B cell (primary cell): Measurements from ENCODE around the gene P2RY6. TPM values are rescaled to one million over a fixed set of nuclear protein-coding genes. Genes with fewer than 3 reads are reported as not detected.

Experiments used
- ATAC-seq: fragments of 200-7000 bp; cut with Tn5 transposase; one replicate; pipeline ENCODE4 v1.10.0; 2021; ENCODE audit warnings: low read depth, mild to moderate bottlenecking, moderate number of reproducible peaks, moderate library complexity
- CTCF ChIA-PET: fragments of 350-600 bp; sonication (Branson Sonifier 250); formaldehyde crosslinking; loops from one replicate; lab custom pipeline; 2021; ENCODE audit warnings: antibody characterized with exemption, inconsistent platforms; lab: Charles Lee
- POLR2A ChIA-PET: fragments of 350-600 bp; sonication (Branson Sonifier 250); formaldehyde crosslinking; loops from one replicate; lab custom pipeline; 2021; ENCODE audit warnings: antibody characterized with exemption; lab: Charles Lee
- DNase-seq: peaks from one replicate; pipeline ENCODE4 v3.0.0; 2013
- H2AFZ ChIP-seq: 2 replicates; pipeline ENCODE4 v1.6.1; 2012; ENCODE audit warnings: mild to moderate bottlenecking, low read depth, low read length; ENCODE audit not compliant: insufficient read depth, poor library complexity, severe bottlenecking
- H3K27ac ChIP-seq, 2 donors: 1 replicate in 1 of 2; 2 replicates in 1 of 2; pipeline ENCODE4 v1.5.1; 2012 to 2013; ENCODE audit warnings: low read length in 2 of 2, mild to moderate bottlenecking in 2 of 2, moderate library complexity in 1 of 2
- H3K27me3 ChIP-seq, 4 experiments: fragments of 200-600 bp in 1 of 4; sonication (generic) in 1 of 4; replicated peaks in 1 of 4; 1 replicate in 2 of 4; 2 replicates in 2 of 4; pipeline versions ENCODE4 v1.6.1 to v1.7.0; 2013 to 2016; ENCODE audit warnings: low read length in 3 of 4, mild to moderate bottlenecking in 2 of 4, mixed read lengths in 1 of 4, moderate library complexity in 1 of 4; ENCODE audit not compliant: insufficient read depth in 4 of 4, control insufficient read depth in 3 of 4; ENCODE audit errors: control extremely low read depth in 1 of 4
- H3K36me3 ChIP-seq, 2 experiments: replicated peaks in 1 of 2; 1 replicate in 1 of 2; 2 replicates in 1 of 2; pipeline versions ENCODE4 v1.6.1 to v1.7.1; 2013; ENCODE audit warnings: low read length in 1 of 2; ENCODE audit not compliant: insufficient read depth in 2 of 2, control insufficient read depth in 1 of 2; ENCODE audit errors: control extremely low read depth in 1 of 2, extremely low read depth in 1 of 2
- H3K4me1 ChIP-seq, 2 donors: fragments of 200-600 bp in 1 of 2; sonication (generic) in 1 of 2; 1 replicate in 1 of 2; 2 replicates in 1 of 2; pipeline versions ENCODE4 v1.5.1 to v1.6.1; 2013 to 2017; ENCODE audit warnings: low read length in 2 of 2; ENCODE audit not compliant: control insufficient read depth in 2 of 2, insufficient read depth in 2 of 2
- H3K4me2 ChIP-seq: replicated peaks from 2 replicates; pipeline ENCODE3; 2012; ENCODE audit warnings: mild to moderate bottlenecking, low read depth, low read length; ENCODE audit not compliant: poor library complexity, severe bottlenecking
- H3K4me3 ChIP-seq, 5 experiments: fragments of 200-600 bp in 1 of 5; sonication (generic) in 1 of 5; 1 replicate in 3 of 5; 2 replicates in 2 of 5; pipeline versions ENCODE4 v1.5.1 to v1.7.0; 2011 to 2016; ENCODE audit warnings: low read length in 4 of 5, mild to moderate bottlenecking in 4 of 5, low read depth in 2 of 5, control low read depth in 1 of 5, moderate library complexity in 1 of 5; ENCODE audit not compliant: insufficient read depth in 1 of 5; ENCODE audit errors: control extremely low read depth in 1 of 5, extremely low read depth in 1 of 5
- H3K79me2 ChIP-seq: fragments of 200-600 bp; sonication (generic); one replicate; pipeline ENCODE4 v1.6.0; 2016; ENCODE audit warnings: low read length; ENCODE audit not compliant: control insufficient read depth, insufficient read depth
- H3K9ac ChIP-seq: fragments of 200-600 bp; sonication (generic); 2 replicates; pipeline ENCODE4 v1.6.1; 2017; ENCODE audit warnings: mild to moderate bottlenecking, low read length, moderate library complexity
- H3K9me3 ChIP-seq, 3 donors: one replicate each; pipeline versions ENCODE4 v1.6.1 to v1.7.1; 2013; ENCODE audit warnings: low read length in 2 of 3; ENCODE audit not compliant: control insufficient read depth in 2 of 3, insufficient read depth in 1 of 3; ENCODE audit errors: control extremely low read depth in 1 of 3
- H4K20me1 ChIP-seq: 2 replicates; pipeline ENCODE4 v1.6.0; 2012; ENCODE audit warnings: mild to moderate bottlenecking, low read length; ENCODE audit not compliant: insufficient read depth, control insufficient read depth, poor library complexity, severe bottlenecking
- H3K27ac Mint-ChIP-seq: one replicate; pipeline ENCODE4 v1.8.0; 2021; ENCODE audit warnings: mixed read lengths
- H3K27me3 Mint-ChIP-seq: one replicate; pipeline ENCODE4 v1.8.0; 2021; ENCODE audit warnings: mixed read lengths
- H3K4me1 Mint-ChIP-seq: one replicate; pipeline ENCODE4 v1.8.0; 2021; ENCODE audit warnings: mixed read lengths
- H3K4me3 Mint-ChIP-seq: one replicate; pipeline ENCODE4 v1.8.0; 2021; ENCODE audit warnings: mixed read lengths
- H3K9me3 Mint-ChIP-seq: one replicate; pipeline ENCODE4 v1.8.0; 2022; ENCODE audit warnings: mixed read lengths; ENCODE audit not compliant: insufficient read depth
- EZH2 ChIP-seq: IDR thresholded peaks from 2 replicates; pipeline ENCODE4 v1.6.1; 2012; ENCODE audit warnings: borderline replicate concordance, low read depth, mild to moderate bottlenecking, moderate library complexity, low read length; ENCODE audit not compliant: insufficient read depth, poor library complexity, severe bottlenecking
- WGBS: methylation state at CpG from one replicate; pipeline ENCODE4 v1.1.5; 2013; ENCODE audit warnings: missing lambda C conversion rate; ENCODE audit not compliant: insufficient coverage; 5-methylcytosine and 5-hydroxymethylcytosine counted together
- intact Hi-C: fragments of 100-400 bp; cut with micrococcal nuclease; formaldehyde crosslinking; loops from one replicate; pipeline ENCODE4 v1.10.0; 2022
- polyA plus RNA-seq: library from polyadenylated mRNA; depleted of rRNA; stranded (reverse); fragments of >200 nt; gene quantifications from 2 replicates; pipeline ENCODE4 v1.2.3, GENCODE V29; 2012
- total RNA-seq, 2 donors: library from RNA; stranded (reverse); fragments of 120-200 nt in 1 of 2; gene quantifications; 1 replicate in 1 of 2; 2 replicates in 1 of 2; pipeline versions ENCODE4 v1.2.3 to v1.2.4, GENCODE V29; 2013 to 2022
- TF ChIP-seq, protein P1 (sequence below): fragments of 200-600 bp; IDR thresholded peaks from one replicate; pipeline ENCODE4 v1.8.0; 2022; ENCODE audit warnings: antibody characterized with exemption, mild to moderate bottlenecking

The P2RY6 gene
- total and polyA plus RNA-seq, 2 donors (not counting 1 experiment from before 2014, with no cell fraction given) = 0.25 TPM; not detected in 1

DNA sequence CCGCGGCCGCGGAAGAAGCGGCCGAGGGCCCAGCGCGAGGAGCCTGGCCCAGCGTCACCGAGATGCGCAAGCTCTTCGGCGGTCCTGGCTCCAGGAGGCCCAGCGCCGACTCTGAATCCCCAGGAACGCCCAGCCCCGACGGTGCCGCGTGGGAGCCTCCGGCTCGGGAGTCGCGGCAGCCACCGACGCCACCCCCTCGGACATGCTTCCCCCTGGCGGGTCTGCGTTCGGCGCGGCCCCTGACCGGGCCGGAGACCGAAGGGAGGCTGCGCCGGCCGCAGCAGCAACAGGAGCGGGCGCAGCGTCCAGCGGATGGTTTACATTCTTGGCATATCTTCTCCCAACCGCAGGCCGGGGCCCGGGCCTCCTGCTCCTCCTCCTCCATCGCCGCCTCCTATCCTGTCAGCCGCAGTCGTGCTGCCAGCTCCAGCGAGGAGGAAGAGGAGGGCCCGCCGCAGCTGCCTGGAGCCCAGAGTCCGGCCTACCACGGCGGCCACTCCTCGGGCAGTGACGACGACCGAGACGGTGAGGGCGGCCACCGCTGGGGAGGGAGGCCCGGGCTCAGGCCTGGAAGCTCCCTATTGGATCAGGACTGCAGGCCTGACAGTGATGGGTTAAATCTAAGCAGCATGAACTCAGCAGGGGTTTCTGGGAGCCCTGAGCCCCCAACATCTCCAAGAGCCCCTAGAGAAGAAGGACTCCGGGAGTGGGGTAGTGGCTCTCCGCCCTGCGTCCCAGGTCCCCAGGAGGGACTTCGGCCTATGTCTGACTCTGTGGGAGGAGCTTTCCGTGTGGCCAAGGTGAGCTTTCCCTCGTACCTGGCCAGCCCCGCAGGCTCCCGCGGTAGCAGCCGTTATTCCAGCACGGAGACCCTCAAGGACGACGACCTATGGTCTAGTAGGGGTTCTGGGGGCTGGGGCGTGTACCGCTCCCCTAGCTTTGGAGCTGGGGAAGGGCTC is 37.1 kb downstream of the P2RY6 start:
- DNase-seq (peak; percentile 57), ATAC-seq (no peak)
- intact Hi-C loops = no loop called here
- no peak overlapping the region for H3K9ac ChIP-seq
- peaks cover 17% of the 10 kb centered on the region for H3K27me3 Mint-ChIP-seq
- peaks cover 0 to 44% (median 16%) of the 10 kb centered on the region in 4 experiments for H3K27me3 ChIP-seq
- H3K4me3 ChIP-seq = peak overlapping the region in 3 of 5 experiments; percentile 65 to 84 (median 67)
- ChIA-PET POLR2A (interaction anchor here (1.8 kb wide), 1 partner anchor 17 kb away, joined by 5 read pairs; no protein-coding TSS in a partner anchor), CTCF (interaction anchor here (0.7 to 6.6 kb wide), 8 partner anchors 11 to 338 kb away, joined by 3 to 157 read pairs (median 8); no protein-coding TSS in a partner anchor)
- H3K4me1 Mint-ChIP-seq = peaks cover 13% of the 10 kb centered on the region
- peak overlapping the region; percentile 19 for H3K4me3 Mint-ChIP-seq
- H3K9me3 Mint-ChIP-seq = no peaks in the 10 kb centered on the region
- H3K36me3 ChIP-seq = no peaks in the 10 kb centered on the region
- H3K79me2 ChIP-seq = no peaks in the 10 kb centered on the region
- H3K4me2 ChIP-seq = peak overlapping the region; percentile 100
- H2AFZ ChIP-seq = peak overlapping the region; percentile 83
- no peaks in the 10 kb centered on the region for H3K9me3 ChIP-seq
- WGBS = 7% methylated on average over 75 of the region's 78 CpGs
- H3K4me1 ChIP-seq = peaks cover 20 to 25% of the 10 kb centered on the region in 2 donors
- H3K27ac Mint-ChIP-seq = no peak overlapping the region
- TF ChIP-seq, protein P1, sequence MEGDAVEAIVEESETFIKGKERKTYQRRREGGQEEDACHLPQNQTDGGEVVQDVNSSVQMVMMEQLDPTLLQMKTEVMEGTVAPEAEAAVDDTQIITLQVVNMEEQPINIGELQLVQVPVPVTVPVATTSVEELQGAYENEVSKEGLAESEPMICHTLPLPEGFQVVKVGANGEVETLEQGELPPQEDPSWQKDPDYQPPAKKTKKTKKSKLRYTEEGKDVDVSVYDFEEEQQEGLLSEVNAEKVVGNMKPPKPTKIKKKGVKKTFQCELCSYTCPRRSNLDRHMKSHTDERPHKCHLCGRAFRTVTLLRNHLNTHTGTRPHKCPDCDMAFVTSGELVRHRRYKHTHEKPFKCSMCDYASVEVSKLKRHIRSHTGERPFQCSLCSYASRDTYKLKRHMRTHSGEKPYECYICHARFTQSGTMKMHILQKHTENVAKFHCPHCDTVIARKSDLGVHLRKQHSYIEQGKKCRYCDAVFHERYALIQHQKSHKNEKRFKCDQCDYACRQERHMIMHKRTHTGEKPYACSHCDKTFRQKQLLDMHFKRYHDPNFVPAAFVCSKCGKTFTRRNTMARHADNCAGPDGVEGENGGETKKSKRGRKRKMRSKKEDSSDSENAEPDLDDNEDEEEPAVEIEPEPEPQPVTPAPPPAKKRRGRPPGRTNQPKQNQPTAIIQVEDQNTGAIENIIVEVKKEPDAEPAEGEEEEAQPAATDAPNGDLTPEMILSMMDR = no peak
- TF ChIP-seq EZH2 = peak; percentile 72
- H4K20me1 ChIP-seq = no peaks in the 10 kb centered on the region
- no peak overlapping the region for H3K27ac ChIP-seq
